Measurements from ENCODE around the gene THADA. TPM values are rescaled to one million over a fixed set of nuclear protein-coding genes. Genes with fewer than 3 reads are reported as not detected.
"Not testable (repeated sequence)": the region's sequence is repeated elsewhere in the genome, so short reads cannot be mapped to it uniquely, and the experiment has no call there.

THADA gene
- polyA plus RNA-seq, 4 donors, result 6.3 to 13.5 (median 12.7) TPM

DNA sequence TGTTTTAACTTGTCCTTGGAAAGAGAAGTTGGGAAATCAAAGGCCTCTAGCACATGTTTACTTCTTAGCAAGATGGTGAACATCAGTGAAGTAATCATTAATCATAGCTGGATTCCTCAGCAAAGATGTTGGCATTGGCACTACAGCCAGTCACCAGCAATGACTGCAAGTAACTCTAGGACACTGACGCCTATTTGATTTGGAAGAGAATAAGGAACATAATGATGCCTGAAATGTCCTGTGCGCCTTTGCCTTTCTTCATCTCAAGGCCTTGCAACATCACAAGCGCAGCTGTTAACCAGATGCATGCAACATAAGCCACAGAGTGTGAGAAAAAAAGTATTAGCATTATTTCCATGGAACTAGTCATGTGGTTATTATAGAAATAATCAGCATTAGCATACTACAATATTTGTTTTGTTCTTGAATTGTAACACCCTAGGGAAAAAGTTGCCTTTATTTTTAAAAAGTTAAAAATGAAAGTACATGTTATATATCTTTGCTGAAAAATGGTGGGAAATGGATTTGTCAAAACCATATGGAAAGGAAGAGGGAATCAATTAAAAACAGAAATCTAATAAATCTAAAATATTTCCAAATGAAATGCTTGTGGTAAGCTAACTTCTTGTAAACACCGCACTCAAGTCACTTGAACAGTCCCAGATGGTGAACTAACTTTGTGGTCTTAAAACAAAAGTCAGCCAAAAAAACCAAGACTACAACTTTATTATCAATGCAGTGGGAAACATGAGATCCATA lies 55.6 kb downstream of the THADA start:
- H3K9me3 ChIP-seq (ENCODE audit: control insufficient read depth in 2 of 2, insufficient read depth in 1 of 2, low read depth in 1 of 2, low read length in 1 of 2), result no peaks in the 10 kb centered on the region
- 71 to 90% (median 79%) methylated on average over 4 of the region's 4 CpGs for WGBS, 3 donors
- peak overlapping the region in 1 of 3 donors; percentile 7 for H3K27ac ChIP-seq (ENCODE audit: low read depth in 1 of 3, low read length in 2 of 3)
- DNase-seq (peak in 1 of 2 donors; percentile 25), FAIRE-seq (no peak)
- no peaks in the 10 kb centered on the region for H3K4me1 ChIP-seq (ENCODE audit: control insufficient read depth in 3 of 3, insufficient read depth in 2 of 3, low read depth in 1 of 3, low read length in 2 of 3)
- H3K36me3 ChIP-seq (ENCODE audit: control insufficient read depth in 3 of 3, insufficient read depth in 2 of 3, low read depth in 1 of 3, low read length in 3 of 3), result peaks cover 0 to 6% (median 0%) of the 10 kb centered on the region in 3 donors
- H3K27me3 ChIP-seq (ENCODE audit: control insufficient read depth in 3 of 3, insufficient read depth in 3 of 3, low read length in 3 of 3), result no peaks in the 10 kb centered on the region
- H3K4me3 ChIP-seq (ENCODE audit: low read depth in 1 of 3, low read length in 3 of 3), result no peak overlapping the region

DNA sequence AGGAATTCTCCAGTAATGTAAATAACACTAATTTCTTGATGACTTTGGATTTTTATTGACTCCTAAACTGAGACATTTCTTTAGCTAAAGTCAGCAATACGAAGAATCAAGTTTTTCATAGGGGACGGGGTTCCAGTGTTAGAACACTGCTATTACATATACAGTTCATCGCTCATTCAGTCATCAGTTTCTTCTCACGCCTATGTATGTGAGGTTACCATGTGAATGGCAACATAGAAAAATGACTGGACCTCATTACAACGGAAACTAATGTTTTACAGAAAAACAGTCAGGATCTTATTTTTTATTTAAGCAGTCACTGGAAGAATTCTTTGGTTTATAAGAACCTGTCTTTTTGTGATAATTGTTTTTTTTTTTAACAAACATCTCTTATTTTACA lies 56.4 kb downstream of the THADA start:
- H3K9me3 ChIP-seq (ENCODE audit: control insufficient read depth in 2 of 2, insufficient read depth in 1 of 2, low read depth in 1 of 2, low read length in 1 of 2), result no peaks in the 10 kb centered on the region
- 90 to 95% (median 91%) methylated on average over 5 of the region's 5 CpGs for WGBS, 3 donors
- DNase-seq (no peak), FAIRE-seq (no peak)
- no peaks in the 10 kb centered on the region for H3K27me3 ChIP-seq (ENCODE audit: control insufficient read depth in 3 of 3, insufficient read depth in 3 of 3, low read length in 3 of 3)
- peaks cover 0 to 7% (median 0%) of the 10 kb centered on the region in 3 donors for H3K36me3 ChIP-seq (ENCODE audit: control insufficient read depth in 3 of 3, insufficient read depth in 2 of 3, low read depth in 1 of 3, low read length in 3 of 3)
- H3K27ac ChIP-seq (ENCODE audit: low read depth in 1 of 3, low read length in 2 of 3), result peak overlapping the region in 2 of 3 donors; percentile 46 to 66
- no peaks in the 10 kb centered on the region for H3K4me1 ChIP-seq (ENCODE audit: control insufficient read depth in 3 of 3, insufficient read depth in 2 of 3, low read depth in 1 of 3, low read length in 2 of 3)
- H3K4me3 ChIP-seq (ENCODE audit: low read depth in 1 of 3, low read length in 3 of 3), result no peak overlapping the region

DNA sequence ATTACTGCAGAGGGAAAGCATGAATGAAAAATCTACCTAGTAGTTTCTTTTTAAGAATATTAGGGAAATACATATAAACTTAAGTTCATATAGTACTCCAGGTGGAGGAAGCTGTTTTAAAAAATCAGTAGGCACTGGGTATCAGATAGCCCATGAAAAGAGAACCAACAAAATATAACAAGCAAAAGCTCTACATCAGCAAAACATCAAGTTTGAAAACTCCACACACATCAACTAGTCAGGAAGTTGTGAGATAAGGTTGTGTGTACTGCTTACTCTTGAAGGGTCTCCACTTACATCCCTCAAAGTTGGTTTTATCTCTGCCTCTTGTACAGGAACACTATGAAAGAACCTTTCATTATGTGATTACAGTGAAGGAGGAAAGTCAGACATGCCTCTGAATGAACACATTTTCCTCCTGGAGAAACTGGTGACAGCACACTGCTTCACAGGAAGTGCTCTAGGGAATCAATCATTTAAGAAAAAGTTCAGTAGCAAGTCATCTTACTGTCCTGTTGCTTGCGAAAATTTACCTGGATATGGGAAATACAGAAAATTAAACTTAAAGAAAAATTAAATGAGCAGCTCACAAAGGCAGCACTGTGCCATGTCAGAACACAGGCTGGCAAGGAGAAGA lies 57.7 kb downstream of the THADA start:
- H3K36me3 ChIP-seq (ENCODE audit: control insufficient read depth in 3 of 3, insufficient read depth in 2 of 3, low read depth in 1 of 3, low read length in 3 of 3), result peaks cover 0 to 7% (median 0%) of the 10 kb centered on the region in 3 donors
- 83 to 94% (median 93%) methylated on average over 1 of the region's 1 CpG for WGBS, 3 donors
- H3K4me3 ChIP-seq (ENCODE audit: low read depth in 1 of 3, low read length in 3 of 3), result no peak overlapping the region
- DNase-seq, result no peak
- peak overlapping the region in 1 of 3 donors; percentile 69 for H3K27ac ChIP-seq (ENCODE audit: low read depth in 1 of 3, low read length in 2 of 3)
- FAIRE-seq, result no peak
- H3K9me3 ChIP-seq (ENCODE audit: control insufficient read depth in 2 of 2, insufficient read depth in 1 of 2, low read depth in 1 of 2, low read length in 1 of 2), result no peaks in the 10 kb centered on the region
- H3K4me1 ChIP-seq (ENCODE audit: control insufficient read depth in 3 of 3, insufficient read depth in 2 of 3, low read depth in 1 of 3, low read length in 2 of 3), result no peaks in the 10 kb centered on the region
- H3K27me3 ChIP-seq (ENCODE audit: control insufficient read depth in 3 of 3, insufficient read depth in 3 of 3, low read length in 3 of 3), result no peaks in the 10 kb centered on the region

DNA sequence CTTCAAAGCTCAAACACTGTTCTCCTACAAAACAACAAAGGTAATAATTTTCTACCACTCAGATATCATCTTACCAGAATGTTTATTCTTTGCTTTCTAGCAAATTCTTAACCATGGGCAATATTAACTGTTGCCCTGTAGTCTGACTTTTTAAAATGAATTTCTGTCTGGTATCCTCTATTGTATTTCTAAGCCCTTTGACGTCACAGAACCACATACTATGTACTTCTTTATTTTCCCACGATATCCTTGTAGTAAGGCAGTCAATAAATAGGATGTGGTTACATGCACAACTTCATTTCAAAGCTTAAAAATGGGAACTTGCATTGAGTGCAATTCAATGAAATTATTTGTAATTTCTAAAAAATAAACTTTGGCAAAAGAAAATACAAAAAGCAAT lies 58.7 kb downstream of the THADA start:
- no peaks in the 10 kb centered on the region for H3K9me3 ChIP-seq (ENCODE audit: control insufficient read depth in 2 of 2, insufficient read depth in 1 of 2, low read depth in 1 of 2, low read length in 1 of 2)
- DNase-seq (no peak), FAIRE-seq (no peak)
- no peak overlapping the region for H3K27ac ChIP-seq (ENCODE audit: low read depth in 1 of 3, low read length in 2 of 3)
- no peaks in the 10 kb centered on the region for H3K27me3 ChIP-seq (ENCODE audit: control insufficient read depth in 3 of 3, insufficient read depth in 3 of 3, low read length in 3 of 3)
- peaks cover 0 to 7% (median 0%) of the 10 kb centered on the region in 3 donors for H3K36me3 ChIP-seq (ENCODE audit: control insufficient read depth in 3 of 3, insufficient read depth in 2 of 3, low read depth in 1 of 3, low read length in 3 of 3)
- no peak overlapping the region for H3K4me3 ChIP-seq (ENCODE audit: low read depth in 1 of 3, low read length in 3 of 3)
- H3K4me1 ChIP-seq (ENCODE audit: control insufficient read depth in 3 of 3, insufficient read depth in 2 of 3, low read depth in 1 of 3, low read length in 2 of 3), result no peaks in the 10 kb centered on the region
- 65 to 83% (median 68%) methylated on average over 2 of the region's 2 CpGs for WGBS, 3 donors

DNA sequence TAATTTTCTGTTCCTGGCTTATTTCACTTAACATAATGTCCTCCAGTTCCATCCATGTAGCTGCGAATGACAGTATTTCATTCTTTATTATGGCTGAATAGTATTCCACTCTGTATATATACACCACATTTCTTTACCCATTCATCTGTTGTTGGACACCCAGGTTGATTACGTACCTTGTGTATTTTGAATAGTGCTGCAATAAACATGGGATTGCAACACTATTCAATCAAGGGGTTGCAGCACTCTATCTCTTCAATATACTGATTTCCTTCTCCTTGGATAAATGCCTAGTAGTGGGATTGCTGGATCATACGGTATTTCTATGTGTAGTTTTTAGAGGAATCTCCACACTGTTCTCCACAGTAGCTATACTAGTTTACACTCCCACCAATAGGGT lies 61.3 kb downstream of the THADA start:
- DNase-seq, result no peak

DNA sequence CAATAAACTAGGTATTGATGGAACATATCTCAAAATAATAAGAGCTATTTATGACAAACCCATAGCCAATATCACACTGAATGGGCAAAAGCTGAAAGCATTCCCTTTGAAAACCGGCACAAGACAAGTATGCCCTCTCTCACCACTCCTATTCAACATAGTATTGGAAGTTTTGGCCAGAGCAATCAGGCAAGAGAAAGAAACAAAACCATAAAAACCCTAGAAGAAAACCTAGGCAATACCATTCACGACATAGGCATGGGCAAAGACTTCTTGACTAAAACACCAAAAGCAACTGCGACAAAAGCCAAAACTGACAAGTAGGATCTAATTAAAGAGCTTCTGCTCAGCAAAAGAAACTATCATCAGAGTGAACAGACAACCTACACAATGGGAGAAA lies 63.3 kb downstream of the THADA start:
- not testable (repeated sequence) for H3K27me3 ChIP-seq (ENCODE audit: control insufficient read depth in 3 of 3, insufficient read depth in 3 of 3, low read length in 3 of 3); H3K36me3 ChIP-seq (ENCODE audit: control insufficient read depth in 3 of 3, insufficient read depth in 2 of 3, low read depth in 1 of 3, low read length in 3 of 3); H3K4me1 ChIP-seq (ENCODE audit: control insufficient read depth in 3 of 3, insufficient read depth in 2 of 3, low read depth in 1 of 3, low read length in 2 of 3); DNase-seq; H3K27ac ChIP-seq (ENCODE audit: low read depth in 1 of 3, low read length in 2 of 3); FAIRE-seq; H3K4me3 ChIP-seq (ENCODE audit: low read depth in 1 of 3, low read length in 3 of 3); H3K9me3 ChIP-seq (ENCODE audit: control insufficient read depth in 2 of 2, insufficient read depth in 1 of 2, low read depth in 1 of 2, low read length in 1 of 2)
- 94 to 100% (median 96%) methylated on average over 3 of the region's 3 CpGs for WGBS, 3 donors

More for the DNA sequence above, 61.3 kb downstream of the THADA start:
- FAIRE-seq, result no peak
- Histone ChIP-seq H3K36me3 (ENCODE audit: control insufficient read depth in 3 of 3, insufficient read depth in 2 of 3, low read depth in 1 of 3, low read length in 3 of 3) (peaks cover 0 to 7% (median 0%) of the 10 kb centered on the region in 3 donors), H3K27ac (ENCODE audit: low read depth in 1 of 3, low read length in 2 of 3) (no peak overlapping the region), H3K27me3 (ENCODE audit: control insufficient read depth in 3 of 3, insufficient read depth in 3 of 3, low read length in 3 of 3) (no peaks in the 10 kb centered on the region), H3K4me3 (ENCODE audit: low read depth in 1 of 3, low read length in 3 of 3) (no peak overlapping the region), H3K4me1 (ENCODE audit: control insufficient read depth in 3 of 3, insufficient read depth in 2 of 3, low read depth in 1 of 3, low read length in 2 of 3) (no peaks in the 10 kb centered on the region), H3K9me3 (ENCODE audit: control insufficient read depth in 2 of 2, insufficient read depth in 1 of 2, low read depth in 1 of 2, low read length in 1 of 2) (no peaks in the 10 kb centered on the region)
- WGBS, 3 donors, result 90 to 99% (median 95%) methylated on average over 3 of the region's 3 CpGs

DNA sequence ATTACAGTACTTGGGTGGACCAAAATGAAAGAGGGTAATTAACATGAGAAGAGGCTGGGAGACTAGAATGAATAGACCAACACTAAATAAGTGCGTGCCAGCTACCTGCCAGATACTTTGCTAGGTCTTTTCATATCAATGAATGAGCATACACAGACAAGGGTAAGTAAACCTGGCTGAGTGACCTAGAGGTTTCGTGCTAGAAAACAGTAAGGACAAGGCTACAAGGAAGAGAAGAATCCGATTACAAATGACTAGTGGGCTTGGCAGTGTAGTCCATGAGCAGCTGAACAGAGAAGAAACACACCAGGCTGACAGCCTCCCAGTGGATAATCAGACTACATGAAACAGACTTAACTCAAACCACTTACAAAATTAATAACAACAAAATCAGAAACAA lies 64.6 kb downstream of the THADA start:
- H3K27me3 ChIP-seq (ENCODE audit: control insufficient read depth in 3 of 3, insufficient read depth in 3 of 3, low read length in 3 of 3), result no peaks in the 10 kb centered on the region
- H3K36me3 ChIP-seq (ENCODE audit: control insufficient read depth in 3 of 3, insufficient read depth in 2 of 3, low read depth in 1 of 3, low read length in 3 of 3), result peaks cover 0 to 3% (median 0%) of the 10 kb centered on the region in 3 donors
- H3K4me3 ChIP-seq (ENCODE audit: low read depth in 1 of 3, low read length in 3 of 3), result no peak overlapping the region
- no peaks in the 10 kb centered on the region for H3K4me1 ChIP-seq (ENCODE audit: control insufficient read depth in 3 of 3, insufficient read depth in 2 of 3, low read depth in 1 of 3, low read length in 2 of 3)
- 87 to 96% (median 89%) methylated on average over 3 of the region's 3 CpGs for WGBS, 3 donors
- no peak for DNase-seq
- H3K9me3 ChIP-seq (ENCODE audit: control insufficient read depth in 2 of 2, insufficient read depth in 1 of 2, low read depth in 1 of 2, low read length in 1 of 2), result no peaks in the 10 kb centered on the region
- no peak for FAIRE-seq
- H3K27ac ChIP-seq (ENCODE audit: low read depth in 1 of 3, low read length in 2 of 3), result no peak overlapping the region

DNA sequence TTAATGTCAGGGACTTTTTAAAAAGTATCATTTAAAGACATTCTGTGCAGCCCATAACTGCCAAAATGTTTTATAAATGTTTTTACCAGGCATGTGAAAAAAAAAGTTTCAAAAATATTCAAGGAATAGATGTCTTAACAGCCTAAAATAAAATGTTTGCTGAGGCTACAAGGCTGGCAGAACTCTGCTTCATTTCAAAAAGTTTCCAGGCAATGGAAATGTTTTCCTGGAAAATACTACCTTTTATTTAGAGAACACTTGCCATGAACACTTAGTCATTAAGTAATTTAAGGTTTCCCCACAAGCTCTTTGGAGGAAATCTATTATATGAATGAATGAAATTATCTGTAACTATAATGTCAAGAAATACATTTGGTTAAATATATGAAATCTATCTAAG lies 68.8 kb downstream of the THADA start:
- Histone ChIP-seq H3K27me3 (ENCODE audit: control insufficient read depth in 3 of 3, insufficient read depth in 3 of 3, low read length in 3 of 3) (no peaks in the 10 kb centered on the region), H3K9me3 (ENCODE audit: control insufficient read depth in 2 of 2, insufficient read depth in 1 of 2, low read depth in 1 of 2, low read length in 1 of 2) (peaks cover 0 to 6% of the 10 kb centered on the region in 2 donors), H3K36me3 (ENCODE audit: control insufficient read depth in 3 of 3, insufficient read depth in 2 of 3, low read depth in 1 of 3, low read length in 3 of 3) (peaks cover 0 to 5% (median 3%) of the 10 kb centered on the region in 3 donors), H3K4me3 (ENCODE audit: low read depth in 1 of 3, low read length in 3 of 3) (no peak overlapping the region), H3K27ac (ENCODE audit: low read depth in 1 of 3, low read length in 2 of 3) (no peak overlapping the region), H3K4me1 (ENCODE audit: control insufficient read depth in 3 of 3, insufficient read depth in 2 of 3, low read depth in 1 of 3, low read length in 2 of 3) (no peaks in the 10 kb centered on the region)
- FAIRE-seq (no peak), DNase-seq (no peak)

All from small intestine (tissue), 7 donors.